AG04449 (cell line): ENCODE results near the gene PFKL.

Experiments
- CTCF ChIA-PET: fragments of 350-600 bp; formaldehyde crosslinking; extraction: SDS; loops from one replicate; lab custom pipeline; 2021; ENCODE audit warnings: antibody characterized with exemption; lab: Yijun Ruan, JAX
- POLR2A ChIA-PET: fragments of 400-600, 350-600 bp; formaldehyde crosslinking; extraction: SDS; loops from one replicate; lab custom pipeline; 2020; ENCODE audit warnings: antibody characterized with exemption, inconsistent platforms; lab: Yijun Ruan, JAX
- DNase-seq: peaks from one replicate; pipeline ENCODE4 v3.0.0-alpha.2; 2010; ENCODE audit warnings: low read depth, low spot score
- H3K4me3 ChIP-seq: 2 replicates; pipeline ENCODE4 v1.5.1; 2011; ENCODE audit warnings: low read depth, mild to moderate bottlenecking, control low read depth, low read length
- CTCF ChIP-seq: IDR thresholded peaks from one replicate; pipeline ENCODE4 v1.5.1; 2011; ENCODE audit warnings: mild to moderate bottlenecking, moderate library complexity, low read length, control low read depth, inconsistent platforms; ENCODE audit not compliant: insufficient read depth; ENCODE audit errors: missing control alignments

Gene PFKL

DNA sequence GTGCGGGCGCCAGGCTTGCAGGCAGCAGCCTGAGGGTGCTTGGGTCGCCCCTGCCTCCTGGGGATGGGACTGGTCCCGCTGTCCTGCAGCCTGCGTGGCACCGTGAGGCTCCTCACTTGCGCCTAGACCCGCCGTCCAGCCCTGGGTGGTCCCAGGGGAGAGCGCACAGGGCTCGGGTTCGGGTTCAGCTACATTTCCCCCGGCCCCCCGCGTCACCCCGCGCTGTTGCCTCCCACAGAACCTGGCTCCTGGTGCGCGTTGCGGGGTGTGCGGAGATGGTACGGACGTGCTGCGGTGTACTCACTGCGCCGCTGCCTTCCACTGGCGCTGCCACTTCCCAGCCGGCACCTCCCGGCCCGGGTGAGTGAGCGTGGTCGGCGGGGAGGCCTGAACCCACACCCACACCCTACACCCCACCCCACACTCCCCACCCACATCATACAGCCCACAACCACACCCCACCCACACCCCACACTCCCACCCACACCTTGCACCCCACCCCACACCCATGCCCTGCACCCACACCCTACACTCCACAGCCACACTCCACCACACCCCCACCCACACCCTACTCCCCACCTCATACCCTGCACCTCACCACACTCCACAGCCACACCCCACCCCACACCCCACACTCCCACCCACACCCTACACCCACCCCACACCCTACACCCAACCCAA is 6.2 kb upstream of the PFKL start:
- no peak overlapping the region for H3K4me3 ChIP-seq
- CTCF ChIA-PET, result no interaction called here
- POLR2A ChIA-PET, result no interaction called here
- TF ChIP-seq CTCF, result no peak
- no peak for DNase-seq

DNA sequence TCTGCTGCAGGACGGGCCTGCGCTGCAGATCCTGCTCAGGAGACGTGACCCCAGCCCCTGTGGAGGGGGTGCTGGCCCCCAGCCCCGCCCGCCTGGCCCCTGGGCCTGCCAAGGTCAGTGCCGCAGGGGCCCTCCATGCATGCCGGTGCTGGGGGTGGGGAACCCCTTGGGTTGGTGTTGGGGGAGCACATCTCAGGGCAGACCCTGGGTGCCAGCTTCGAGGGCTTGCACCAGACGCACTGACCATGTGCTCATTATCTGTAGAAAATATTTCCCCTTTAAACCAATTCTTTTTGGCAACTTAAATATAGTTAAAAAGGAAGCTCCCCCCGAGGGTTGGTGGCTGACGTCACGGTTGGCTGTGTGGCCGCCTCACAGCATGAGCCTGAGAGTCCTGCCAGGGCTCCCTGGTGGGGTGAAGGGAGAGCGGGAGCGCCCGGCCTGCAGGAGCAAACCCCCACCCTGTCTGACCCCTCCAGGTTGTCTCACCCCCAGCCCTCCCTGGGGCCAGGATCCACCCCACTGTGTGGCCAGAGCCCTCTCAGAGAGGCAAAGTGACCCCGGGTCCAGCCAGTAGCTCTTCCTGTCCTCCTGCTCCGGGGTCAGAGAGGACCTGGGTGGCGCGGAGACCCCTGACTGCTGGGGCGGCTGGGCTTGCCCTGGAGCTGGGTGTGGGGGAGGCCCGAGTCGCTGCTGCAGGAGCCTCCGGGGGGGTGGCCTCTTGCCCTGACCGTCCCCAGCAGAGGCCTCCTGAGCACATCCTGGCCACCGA is 5.3 kb upstream of the PFKL start:
- H3K4me3 ChIP-seq, result no peak overlapping the region
- POLR2A ChIA-PET, result no interaction called here
- DNase-seq, result no peak
- no peak for TF ChIP-seq CTCF
- CTCF ChIA-PET, result interaction anchor here (1.4 kb wide), 1 partner anchor 9 kb away, joined by 3 read pairs; no protein-coding TSS in a partner anchor

DNA sequence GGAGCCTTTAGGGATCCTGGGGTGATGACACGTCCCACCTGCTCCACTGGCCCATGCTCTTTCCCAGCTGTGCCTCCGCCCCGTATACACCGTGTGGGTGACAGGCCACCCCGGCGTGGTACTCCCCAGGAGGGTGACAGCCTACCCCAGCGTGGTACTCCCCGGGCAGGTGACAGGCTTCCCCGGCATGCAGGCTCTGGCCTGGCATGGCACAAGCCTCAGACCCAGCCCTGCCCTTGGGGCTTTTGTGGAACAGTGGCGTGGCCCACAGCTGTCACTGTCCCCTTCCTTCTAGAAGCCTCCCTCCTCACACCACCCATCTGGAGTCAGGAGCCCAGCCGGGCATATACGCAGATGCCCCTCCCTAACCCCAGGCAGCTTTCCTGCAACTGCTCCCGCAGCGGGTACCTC is 4.7 kb upstream of the PFKL start:
- ChIA-PET CTCF (interaction anchor here (1.4 to 4.5 kb wide), 2 partner anchors 9 kb away, joined by 3 to 36 read pairs; partner anchors contain the start of gene AIRE), POLR2A (no interaction called here)
- no peak for DNase-seq
- no peak overlapping the region for H3K4me3 ChIP-seq
- no peak for TF ChIP-seq CTCF

- H3K4me3 ChIP-seq, result no peak overlapping the region
- ChIA-PET POLR2A (no interaction called here), CTCF (interaction anchor here (0.6 to 4.5 kb wide), 5 partner anchors 8 to 149 kb away, joined by 3 to 36 read pairs (median 4); partner anchors contain the start of gene AIRE)
- no peak for TF ChIP-seq CTCF
- DNase-seq, result no peak
Observed at GRCh38 chr21:44295646-44296045, 4.2 kb upstream of the PFKL start.

DNA sequence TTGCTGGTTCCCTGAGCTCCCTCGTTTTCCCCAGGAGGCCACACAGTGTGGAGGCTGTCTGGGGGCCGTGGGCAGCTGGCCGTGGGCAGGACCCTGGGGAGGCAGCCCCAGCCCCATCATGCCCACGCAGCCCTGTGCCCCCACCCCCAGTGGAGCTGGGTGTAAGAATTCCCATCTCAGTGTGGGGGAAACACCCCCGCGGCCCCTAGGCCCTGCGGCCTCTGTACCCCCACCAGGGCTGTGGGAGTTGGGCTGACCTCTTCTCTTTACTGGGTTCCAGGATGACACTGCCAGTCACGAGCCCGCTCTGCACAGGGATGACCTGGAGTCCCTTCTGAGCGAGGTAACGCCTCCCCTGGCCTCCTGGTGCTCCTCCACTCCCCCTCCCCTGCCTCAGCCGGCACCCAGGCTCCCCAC is 3.7 kb upstream of the PFKL start:
- ChIA-PET POLR2A (no interaction called here), CTCF (interaction anchor here (0.6 to 4.5 kb wide), 6 partner anchors 8 to 150 kb away, joined by 3 to 36 read pairs (median 8); partner anchors contain the start of gene AIRE)
- DNase-seq, result no peak
- H3K4me3 ChIP-seq, result no peak overlapping the region
- no peak for TF ChIP-seq CTCF

DNA sequence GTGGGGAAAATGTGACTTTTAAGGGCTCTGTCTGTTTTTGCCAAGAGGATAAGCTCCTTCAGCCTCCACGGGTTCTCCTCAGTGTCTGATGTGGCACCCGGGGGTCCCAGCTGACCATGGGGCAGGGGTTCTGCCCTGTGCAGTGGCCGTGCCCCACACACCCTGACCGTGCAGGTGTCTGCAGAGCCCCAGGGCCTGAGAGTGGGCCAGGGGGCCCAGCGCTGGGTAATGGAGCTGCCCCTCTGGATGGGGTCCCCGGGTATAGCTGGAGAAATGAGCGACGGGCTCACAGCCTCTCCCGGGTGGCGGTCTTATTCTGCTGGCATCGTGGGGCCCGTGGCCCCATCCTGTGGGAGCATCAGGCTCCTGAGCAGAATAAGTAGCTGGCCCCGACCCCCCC is 2.9 kb upstream of the PFKL start:
- CTCF ChIA-PET, result interaction anchor here (1.1 to 4.5 kb wide), 7 partner anchors 11 to 150 kb away, joined by 4 to 36 read pairs (median 10); partner anchors contain the start of gene AIRE
- no peak for DNase-seq

More for the DNA sequence above, 2.9 kb upstream of the PFKL start:
- TF ChIP-seq CTCF, result no peak
- POLR2A ChIA-PET, result no interaction called here
- no peak overlapping the region for H3K4me3 ChIP-seq
